Upper lobe of left lung (tissue), 4 donors: ENCODE results near the gene ADD3.

Source experiments
- CTCF ChIP-seq, 6 experiments: fragments of 450-650 bp in 4 of 6; fragments of 200-600 bp in 2 of 6; sonication (generic) in 2 of 6; IDR thresholded peaks; one replicate each; pipeline ENCODE4 v1.5.1; 2016 to 2019; ENCODE audit warnings: antibody characterized with exemption in 6 of 6
- EP300 ChIP-seq, 4 donors: sonication (generic); formaldehyde crosslinking; IDR thresholded peaks; one replicate each; pipeline ENCODE4 v1.5.1; 2017; ENCODE audit warnings: antibody characterized with exemption in 4 of 4, control low read depth in 2 of 4

GRCh38 chr10:110017052-110017451 lies 9.3 kb downstream of the ADD3 start:
- TF ChIP-seq EP300 (IDR thresholded peaks at IDR 0.05) (no peak), CTCF (IDR thresholded peaks at IDR 0.05) (no peak)
